GM18526 (cell line): ENCODE measurements around the gene SYNJ2.

Source experiments
- POLR2A ChIP-seq: IDR thresholded peaks from 3 replicates; pipeline ENCODE4 v1.6.1; 2011; ENCODE audit not compliant: insufficient read length; ENCODE audit errors: extremely low read depth

The SYNJ2 gene

GRCh38 chr6:158121335-158121734 is 139.7 kb downstream of the SYNJ2 start:
- no peak for TF ChIP-seq POLR2A

- no peak for TF ChIP-seq POLR2A
Observed at GRCh38 chr6:158122048-158122447, 140.4 kb downstream of the SYNJ2 start.

- TF ChIP-seq POLR2A, result no peak
Observed at GRCh38 chr6:158124288-158124687, 142.6 kb downstream of the SYNJ2 start.

GRCh38 chr6:158125271-158125670 is 143.6 kb downstream of the SYNJ2 start:
- no peak for TF ChIP-seq POLR2A

GRCh38 chr6:158131926-158132325 is 150.3 kb downstream of the SYNJ2 start:
- no peak for TF ChIP-seq POLR2A

- no peak for TF ChIP-seq POLR2A
Observed at GRCh38 chr6:158142789-158143188, 161.1 kb downstream of the SYNJ2 start.

GRCh38 chr6:158143700-158144099 is 162.0 kb downstream of the SYNJ2 start:
- TF ChIP-seq POLR2A, result no peak
